NOMO-1 (cell line): ENCODE data around the gene DLL1.

Experiments
- DNase-seq, 2 experiments: peaks; one replicate each; lab custom pipeline; 2025; ENCODE audit not compliant: unreplicated experiment in 2 of 2; lab: John Stamatoyannopoulos, UW

Gene DLL1

GRCh38 chr6:170253226-170253909, 37.5 kb downstream of the DLL1 start:
- no peak for DNase-seq

- no peak for DNase-seq
These were observed 38.9 kb downstream of the DLL1 start for GRCh38 chr6:170251776-170252571.

GRCh38 chr6:170250981-170251775, 39.7 kb downstream of the DLL1 start:
- no peak for DNase-seq

- DNase-seq = no peak
These were observed 40.4 kb downstream of the DLL1 start for GRCh38 chr6:170250455-170250854.

GRCh38 chr6:170249817-170250216, 41.1 kb downstream of the DLL1 start:
- no peak for DNase-seq

- DNase-seq = no peak
These were observed 41.8 kb downstream of the DLL1 start for GRCh38 chr6:170248861-170249600.

GRCh38 chr6:170248111-170248805, 42.6 kb downstream of the DLL1 start:
- no peak for DNase-seq

GRCh38 chr6:170247178-170247701, 43.6 kb downstream of the DLL1 start:
- no peak for DNase-seq

- no peak for DNase-seq
These were observed 45.3 kb downstream of the DLL1 start for GRCh38 chr6:170245475-170245992.

GRCh38 chr6:170244721-170245474, 46.0 kb downstream of the DLL1 start:
- DNase-seq = no peak

GRCh38 chr6:170243791-170244291, 47.0 kb downstream of the DLL1 start:
- DNase-seq = no peak

- DNase-seq = no peak
These were observed 47.5 kb downstream of the DLL1 start for GRCh38 chr6:170243386-170243785.

- no peak for DNase-seq
These were observed 51.9 kb downstream of the DLL1 start for GRCh38 chr6:170238741-170239565.

GRCh38 chr6:170237999-170238740, 52.7 kb downstream of the DLL1 start:
- DNase-seq = no peak

- no peak for DNase-seq
These were observed 54.6 kb downstream of the DLL1 start for GRCh38 chr6:170236131-170236836.

- DNase-seq = no peak
These were observed 55.3 kb downstream of the DLL1 start for GRCh38 chr6:170235391-170236125.
